Heart left ventricle (tissue), 13 donors: ENCODE results near the gene PEAK3.

ENCODE experiments used
- CTCF ChIP-seq, 12 donors: fragments of 200-600 bp; sonication (generic) in 4 of 12; IDR thresholded peaks; one replicate each; pipeline versions ENCODE4 v1.5.0 to v1.8.0; 2018 to 2022; ENCODE audit warnings: antibody characterized with exemption in 12 of 12, mild to moderate bottlenecking in 5 of 12
- POLR2A ChIP-seq, 2 donors: fragments of 450-650 bp; IDR thresholded peaks; one replicate each; pipeline ENCODE4 v1.6.1; 2017; ENCODE audit warnings: antibody characterized with exemption in 2 of 2, mild to moderate bottlenecking in 2 of 2, moderate library complexity in 2 of 2
- donor health status: ischemic (EF 13 %, LVEDD 7.1; RV severe dilation, severe dysfunction).
- donor health status: DM: no; HTN: yes; CAD: no.
- donor health status: DM: no; HTN: no; CAD: no.
- donor health status: ischemic (EF 25% LVEDD 6.9; RV normal size, moderate dysfunction).
- donor health status: ischemic (EF 25% LVEDD 5.7; RV mildly dilated, moderate dysfunction).
- donor health status: ischemic (EF 35%, LVEDD 5.7; RV mildly dilated, moderate dysfunction).
- donor health status: nonischemic (EF 11% LVEDD 7.7; RV severe dilation, severe dysfunction).
- donor health status: DM: yes; HTN: yes; CAD: no.
- donor health status: PGD.
- donor health status: ischemic (EF 29% LVEDD 5.4; RV normal size, mild dysfunction).
- donor health status: nonischemic (EF 23%, LVEDD 6.1; RV moderate dilation, normal function).

GRCh38 chr19:2277138-2277537, 4.8 kb downstream of the PEAK3 start:
- TF ChIP-seq CTCF (IDR thresholded peaks at IDR 0.05) (no peak), POLR2A (IDR thresholded peaks at IDR 0.05) (no peak)
